Tibial nerve (tissue), 4 donors: ENCODE data around the gene RPS14.

Source experiments
- EP300 ChIP-seq, 2 donors: sonication (generic); formaldehyde crosslinking; IDR thresholded peaks; one replicate each; pipeline ENCODE4 v1.6.1; 2017; ENCODE audit warnings: antibody characterized with exemption in 2 of 2, mild to moderate bottlenecking in 1 of 2
- POLR2A ChIP-seq, 2 donors: fragments of 450-650 bp; IDR thresholded peaks; one replicate each; pipeline ENCODE4 v1.6.1; 2017; ENCODE audit warnings: antibody characterized with exemption in 2 of 2, mild to moderate bottlenecking in 2 of 2, moderate library complexity in 2 of 2
- TF ChIP-seq, protein P1 (sequence below), 5 experiments: fragments of 200-600 bp in 3 of 5; fragments of 450-650 bp in 2 of 5; sonication (generic) in 3 of 5; IDR thresholded peaks; one replicate each; pipeline ENCODE4 v1.5.1; 2016 to 2019; ENCODE audit warnings: antibody characterized with exemption in 5 of 5, mild to moderate bottlenecking in 3 of 5, moderate library complexity in 2 of 5

DNA sequence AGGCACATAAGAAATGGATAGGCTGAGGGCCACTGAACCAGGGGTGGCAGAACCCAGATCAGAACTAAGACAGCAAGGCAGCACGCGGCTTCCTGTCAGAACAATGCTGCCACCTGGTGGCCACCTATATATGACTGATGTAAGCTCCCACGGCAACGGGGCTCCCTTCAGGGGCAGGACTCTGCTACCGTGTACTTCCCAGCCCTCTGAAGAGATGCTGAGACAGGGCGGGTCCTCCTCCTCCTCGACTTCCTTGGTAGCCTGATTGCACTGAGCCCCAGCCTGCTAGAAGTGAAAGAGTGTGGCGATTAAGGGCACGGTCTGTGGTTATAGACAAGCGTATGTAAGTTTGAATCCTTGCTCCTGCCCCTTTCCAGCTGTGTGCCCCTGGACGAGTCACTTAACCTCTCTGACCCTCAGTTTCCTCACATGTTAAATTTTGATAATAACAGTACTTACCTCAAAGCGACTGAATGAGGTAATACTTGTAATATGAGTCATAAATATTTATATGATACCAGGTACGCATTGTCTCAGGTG lies 13.3 kb downstream of the RPS14 start:
- TF ChIP-seq, protein P1, sequence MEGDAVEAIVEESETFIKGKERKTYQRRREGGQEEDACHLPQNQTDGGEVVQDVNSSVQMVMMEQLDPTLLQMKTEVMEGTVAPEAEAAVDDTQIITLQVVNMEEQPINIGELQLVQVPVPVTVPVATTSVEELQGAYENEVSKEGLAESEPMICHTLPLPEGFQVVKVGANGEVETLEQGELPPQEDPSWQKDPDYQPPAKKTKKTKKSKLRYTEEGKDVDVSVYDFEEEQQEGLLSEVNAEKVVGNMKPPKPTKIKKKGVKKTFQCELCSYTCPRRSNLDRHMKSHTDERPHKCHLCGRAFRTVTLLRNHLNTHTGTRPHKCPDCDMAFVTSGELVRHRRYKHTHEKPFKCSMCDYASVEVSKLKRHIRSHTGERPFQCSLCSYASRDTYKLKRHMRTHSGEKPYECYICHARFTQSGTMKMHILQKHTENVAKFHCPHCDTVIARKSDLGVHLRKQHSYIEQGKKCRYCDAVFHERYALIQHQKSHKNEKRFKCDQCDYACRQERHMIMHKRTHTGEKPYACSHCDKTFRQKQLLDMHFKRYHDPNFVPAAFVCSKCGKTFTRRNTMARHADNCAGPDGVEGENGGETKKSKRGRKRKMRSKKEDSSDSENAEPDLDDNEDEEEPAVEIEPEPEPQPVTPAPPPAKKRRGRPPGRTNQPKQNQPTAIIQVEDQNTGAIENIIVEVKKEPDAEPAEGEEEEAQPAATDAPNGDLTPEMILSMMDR (IDR thresholded peaks at IDR 0.05) = peak; percentile 77 to 92 (median 88)
- TF ChIP-seq POLR2A (IDR thresholded peaks at IDR 0.05) (no peak), EP300 (IDR thresholded peaks at IDR 0.05) (no peak)
